ENCODE data around the gene CPZ. TPM values are rescaled to one million over a fixed set of nuclear protein-coding genes. Genes with fewer than 3 reads are reported as not detected.

CPZ gene
- total RNA-seq, 1 experiment from 2014 or later = 26.9 TPM

GRCh38 chr4:8592366-8593263, at the start of gene CPZ (continued):
- TF ChIP-seq GTF2I (CRISPR knock-in tag; conservative IDR thresholded peaks at IDR 0.05) (no peak), ZSCAN18 (CRISPR knock-in tag; IDR thresholded peaks at IDR 0.05) (no peak)

- Mint-ChIP-seq H3K4me1 (peaks cover 18% of the 10 kb centered on the region), H3K9me3 (no peaks in the 10 kb centered on the region), H3K27ac (no peak overlapping the region), H3K4me3 (no peak overlapping the region), H3K36me3 (no peaks in the 10 kb centered on the region), H3K27me3 (ENCODE audit: low read depth) (peaks cover 3% of the 10 kb centered on the region; the same call in 1 of the 2 replicates)
- no peak for ATAC-seq
- ChIA-PET CTCF (interaction anchor here (1.2 kb wide), 1 partner anchor 74 kb away, joined by 3 read pairs; no protein-coding TSS in a partner anchor), POLR2A (no interaction called here)
- TF ChIP-seq USF2 (CRISPR knock-in tag; IDR thresholded peaks at IDR 0.05) (no peak), NR2C2 (CRISPR knock-in tag; IDR thresholded peaks at IDR 0.05) (no peak), ZNF425 (CRISPR knock-in tag; conservative IDR thresholded peaks at IDR 0.05) (no peak), ZNF219 (CRISPR knock-in tag; IDR thresholded peaks at IDR 0.05; ENCODE audit: borderline replicate concordance) (no peak), ZNF396 (CRISPR knock-in tag; IDR thresholded peaks at IDR 0.05; ENCODE audit: borderline replicate concordance) (no peak), E2F4 (CRISPR knock-in tag; IDR thresholded peaks at IDR 0.05; ENCODE audit: borderline replicate concordance, low read depth) (no peak), HMGXB4 (CRISPR knock-in tag; IDR thresholded peaks at IDR 0.05) (no peak)
- DNase-seq (ENCODE audit: low spot score) = no peak
These were observed 49.6 kb upstream of the CPZ start for GRCh38 chr4:8542776-8543525.

- no peak for TF ChIP-seq TP53 (CRISPR knock-in tag; IDR thresholded peaks at IDR 0.05)
- no peak for TF ChIP-seq ZNF138 (CRISPR knock-in tag; conservative IDR thresholded peaks at IDR 0.05)
- TF ChIP-seq ATF6 (CRISPR knock-in tag; IDR thresholded peaks at IDR 0.05) = no peak
- TF ChIP-seq ZNF671 (CRISPR knock-in tag; IDR thresholded peaks at IDR 0.05) = no peak
- no peak for TF ChIP-seq FOXK1 (CRISPR knock-in tag; IDR thresholded peaks at IDR 0.05)
- TF ChIP-seq ZNF396 (CRISPR knock-in tag; IDR thresholded peaks at IDR 0.05; ENCODE audit: borderline replicate concordance) = no peak
- no peak for TF ChIP-seq CBFB (CRISPR knock-in tag; IDR thresholded peaks at IDR 0.05; ENCODE audit: low read depth)
- Mint-ChIP-seq H3K4me3 (no peak overlapping the region), H3K4me1 (peaks cover 18% of the 10 kb centered on the region), H3K9me3 (no peaks in the 10 kb centered on the region), H3K27me3 (ENCODE audit: low read depth) (peaks cover 3% of the 10 kb centered on the region; the same call in 1 of the 2 replicates), H3K27ac (no peak overlapping the region; the same call in 1 of the 2 replicates), H3K36me3 (no peaks in the 10 kb centered on the region)
- POLR2A ChIA-PET = no interaction called here
- ATAC-seq = no peak
- DNase-seq (ENCODE audit: low spot score) = no peak
- CTCF ChIA-PET = no interaction called here
These were observed 48.9 kb upstream of the CPZ start for GRCh38 chr4:8543623-8544022.
